ENCODE measurements around the gene TNXB. TPM values are rescaled to one million over a fixed set of nuclear protein-coding genes. Genes with fewer than 3 reads are reported as not detected.
"Not testable (repeated sequence)": the region's sequence is repeated elsewhere in the genome, so short reads cannot be mapped to it uniquely, and the experiment has no call there.

TNXB gene
- total RNA-seq, 1 experiment from 2014 or later: 3.0 TPM

GRCh38 chr6:32102255-32102654 lies 6.9 kb downstream of the TNXB start:
- intact Hi-C loops (cut with micrococcal nuclease): no loop called here
- H3K4me3 Mint-ChIP-seq (ENCODE audit: unreplicated experiment): no peak overlapping the region
- H3K27me3 Mint-ChIP-seq (ENCODE audit: insufficient read depth, unreplicated experiment): peaks cover 48% of the 10 kb centered on the region
- CTCF ChIA-PET: interaction anchor here (0.6 to 2.6 kb wide), 4 partner anchors 12 to 26 kb away, joined by 3 to 9 read pairs (median 4); partner anchors contain the start of gene ATF6B
- H3K4me1 Mint-ChIP-seq (ENCODE audit: insufficient read depth, unreplicated experiment): peaks cover 14% of the 10 kb centered on the region
- peaks cover 2% of the 10 kb centered on the region for H3K36me3 Mint-ChIP-seq (ENCODE audit: insufficient read depth, unreplicated experiment)
- TF ChIP-seq, protein P1, sequence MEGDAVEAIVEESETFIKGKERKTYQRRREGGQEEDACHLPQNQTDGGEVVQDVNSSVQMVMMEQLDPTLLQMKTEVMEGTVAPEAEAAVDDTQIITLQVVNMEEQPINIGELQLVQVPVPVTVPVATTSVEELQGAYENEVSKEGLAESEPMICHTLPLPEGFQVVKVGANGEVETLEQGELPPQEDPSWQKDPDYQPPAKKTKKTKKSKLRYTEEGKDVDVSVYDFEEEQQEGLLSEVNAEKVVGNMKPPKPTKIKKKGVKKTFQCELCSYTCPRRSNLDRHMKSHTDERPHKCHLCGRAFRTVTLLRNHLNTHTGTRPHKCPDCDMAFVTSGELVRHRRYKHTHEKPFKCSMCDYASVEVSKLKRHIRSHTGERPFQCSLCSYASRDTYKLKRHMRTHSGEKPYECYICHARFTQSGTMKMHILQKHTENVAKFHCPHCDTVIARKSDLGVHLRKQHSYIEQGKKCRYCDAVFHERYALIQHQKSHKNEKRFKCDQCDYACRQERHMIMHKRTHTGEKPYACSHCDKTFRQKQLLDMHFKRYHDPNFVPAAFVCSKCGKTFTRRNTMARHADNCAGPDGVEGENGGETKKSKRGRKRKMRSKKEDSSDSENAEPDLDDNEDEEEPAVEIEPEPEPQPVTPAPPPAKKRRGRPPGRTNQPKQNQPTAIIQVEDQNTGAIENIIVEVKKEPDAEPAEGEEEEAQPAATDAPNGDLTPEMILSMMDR (IDR thresholded peaks at IDR 0.05; ENCODE audit: unreplicated experiment): no peak
- POLR2A ChIA-PET: interaction anchor here (0.7 to 2.8 kb wide), 3 partner anchors 8 to 9 kb away, joined by 3 to 8 read pairs (median 4); no protein-coding TSS in a partner anchor
- no peak for DNase-seq (ENCODE audit: unreplicated experiment)
- peaks cover 9% of the 10 kb centered on the region for H3K9me3 Mint-ChIP-seq (ENCODE audit: unreplicated experiment)
- BruUV-seq (replicated peaks): no TSS peak
- no peak overlapping the region for H3K27ac Mint-ChIP-seq (ENCODE audit: low read depth, unreplicated experiment)

DNA sequence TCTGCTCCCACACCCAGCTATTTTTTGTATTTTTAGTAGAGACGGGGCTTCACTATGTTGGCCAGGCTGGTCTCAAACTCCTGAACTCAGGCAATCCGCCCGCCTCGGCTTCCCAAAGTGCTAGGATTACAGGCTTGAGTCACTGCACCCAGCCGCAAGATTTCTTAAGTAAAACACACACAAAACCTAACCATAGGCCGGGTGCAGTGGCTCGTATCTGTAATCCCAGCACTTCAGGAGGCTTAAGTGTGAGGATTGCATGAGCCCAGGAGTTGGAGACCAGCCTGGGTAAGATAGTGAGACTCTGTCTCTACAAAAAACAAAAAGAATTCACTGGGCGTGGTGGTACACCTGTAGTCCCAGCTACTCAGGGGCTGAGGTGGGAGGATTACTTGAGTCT lies 8.9 kb downstream of the TNXB start:
- H3K27ac Mint-ChIP-seq (ENCODE audit: low read depth, unreplicated experiment); H3K4me3 Mint-ChIP-seq (ENCODE audit: unreplicated experiment); H3K9me3 Mint-ChIP-seq (ENCODE audit: unreplicated experiment); intact Hi-C loops (cut with micrococcal nuclease); POLR2A ChIA-PET; BruUV-seq (replicated peaks); DNase-seq (ENCODE audit: unreplicated experiment); H3K36me3 Mint-ChIP-seq (ENCODE audit: insufficient read depth, unreplicated experiment); H3K4me1 Mint-ChIP-seq (ENCODE audit: insufficient read depth, unreplicated experiment): not testable (repeated sequence)
- peaks cover 60% of the 10 kb centered on the region for H3K27me3 Mint-ChIP-seq (ENCODE audit: insufficient read depth, unreplicated experiment)
- CTCF ChIA-PET: interaction anchor here (1.3 to 1.6 kb wide), 2 partner anchors 11 to 18 kb away, joined by 6 to 11 read pairs; no protein-coding TSS in a partner anchor

DNA sequence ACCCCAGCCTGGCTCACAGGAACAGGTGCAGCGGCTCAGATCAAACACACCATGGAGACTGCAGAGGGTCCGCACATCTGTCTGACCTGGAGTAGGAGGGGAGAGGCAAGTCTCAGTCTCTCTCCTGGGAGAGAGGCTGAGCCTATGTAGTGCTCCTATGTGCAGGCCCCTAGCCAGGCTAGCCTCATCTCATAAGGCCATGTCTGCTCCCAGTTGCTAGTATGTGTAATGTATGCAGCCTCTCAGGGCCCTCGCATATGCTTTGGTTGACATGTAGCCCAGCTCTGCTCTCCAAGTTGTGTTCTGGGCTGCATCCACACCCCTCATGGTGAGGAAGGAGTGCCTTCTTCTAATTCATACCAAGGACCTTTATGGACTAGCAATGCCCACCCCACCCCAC lies 11.8 kb downstream of the TNXB start:
- intact Hi-C loops (cut with micrococcal nuclease): no loop called here
- no peaks in the 10 kb centered on the region for H3K9me3 Mint-ChIP-seq (ENCODE audit: unreplicated experiment)
- no peak for DNase-seq (ENCODE audit: unreplicated experiment)
- no peak overlapping the region for H3K27ac Mint-ChIP-seq (ENCODE audit: low read depth, unreplicated experiment)
- H3K4me3 Mint-ChIP-seq (ENCODE audit: unreplicated experiment): no peak overlapping the region
- H3K27me3 Mint-ChIP-seq (ENCODE audit: insufficient read depth, unreplicated experiment): peaks cover 41% of the 10 kb centered on the region
- ChIA-PET CTCF (no interaction called here), POLR2A (no interaction called here)
- H3K4me1 Mint-ChIP-seq (ENCODE audit: insufficient read depth, unreplicated experiment): peaks cover 10% of the 10 kb centered on the region
- TF ChIP-seq, protein P1 (IDR thresholded peaks at IDR 0.05; ENCODE audit: unreplicated experiment): no peak
- H3K36me3 Mint-ChIP-seq (ENCODE audit: insufficient read depth, unreplicated experiment): no peaks in the 10 kb centered on the region
- BruUV-seq (replicated peaks): no TSS peak

DNA sequence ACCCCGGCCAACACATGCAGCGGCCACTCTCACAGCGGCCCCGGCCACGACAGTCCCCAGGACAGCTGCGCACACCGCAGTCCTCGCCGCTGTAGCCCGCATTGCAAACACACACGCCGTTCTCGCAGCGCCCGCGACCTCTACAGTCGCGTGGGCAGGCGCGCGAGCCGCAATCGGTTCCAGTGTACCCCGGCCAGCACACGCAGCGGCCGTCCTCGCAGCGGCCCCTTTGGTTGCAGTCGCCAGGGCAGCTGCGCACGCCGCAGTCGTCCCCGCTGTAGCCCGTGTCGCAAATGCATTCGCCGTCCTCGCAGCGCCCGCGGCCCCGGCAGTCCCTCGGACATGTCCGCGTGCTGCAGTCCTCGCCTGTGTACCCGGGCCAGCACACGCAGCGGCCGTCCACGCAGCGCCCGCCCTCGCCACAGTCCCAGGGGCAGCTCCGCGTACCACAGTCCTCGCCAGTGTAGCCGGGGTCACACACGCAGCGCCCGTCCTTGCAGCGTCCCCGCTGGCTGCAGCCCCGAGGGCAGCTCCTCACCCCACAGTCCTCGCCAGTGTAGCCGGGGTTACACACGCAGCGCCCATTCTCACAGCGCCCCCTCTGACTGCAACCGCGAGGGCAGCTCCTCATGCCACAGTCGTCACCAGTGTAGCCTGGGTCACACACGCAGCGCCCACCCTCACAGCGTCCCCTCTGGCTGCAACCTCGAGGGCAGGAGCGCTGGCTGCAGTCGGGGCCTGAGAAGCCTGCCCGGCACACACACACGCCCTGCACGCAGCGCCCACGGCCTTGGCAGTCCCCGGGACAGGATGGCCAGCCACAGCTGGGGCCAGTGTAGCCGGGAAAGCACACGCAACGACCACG lies 12.5 kb downstream of the TNXB start:
- Mint-ChIP-seq H3K27me3 (ENCODE audit: insufficient read depth, unreplicated experiment) (peaks cover 41% of the 10 kb centered on the region), H3K27ac (ENCODE audit: low read depth, unreplicated experiment) (no peak overlapping the region), H3K4me3 (ENCODE audit: unreplicated experiment) (no peak overlapping the region), H3K9me3 (ENCODE audit: unreplicated experiment) (no peaks in the 10 kb centered on the region), H3K4me1 (ENCODE audit: insufficient read depth, unreplicated experiment) (peaks cover 16% of the 10 kb centered on the region), H3K36me3 (ENCODE audit: insufficient read depth, unreplicated experiment) (peaks cover 4% of the 10 kb centered on the region)
- BruUV-seq (replicated peaks): no TSS peak
- ChIA-PET CTCF (no interaction called here), POLR2A (no interaction called here)
- no peak for DNase-seq (ENCODE audit: unreplicated experiment)
- TF ChIP-seq, protein P1 (IDR thresholded peaks at IDR 0.05; ENCODE audit: unreplicated experiment): no peak
- intact Hi-C loops (cut with micrococcal nuclease): no loop called here
